T-cell (primary cell): ENCODE data around the gene LAYN. TPM values are rescaled to one million over a fixed set of nuclear protein-coding genes. Genes with fewer than 3 reads are reported as not detected.

Experiments used
- ATAC-seq, 4 experiments: fragments of 200-7000 bp in 3 of 4; fragments of 150-1000 bp in 1 of 4; cut with Tn5 transposase; replicated peaks in 1 of 4; 1 replicate in 3 of 4; 2 replicates in 1 of 4; pipeline ENCODE4 v1.10.0; 2021; ENCODE audit warnings: moderate library complexity in 3 of 4, mild to moderate bottlenecking in 2 of 4, moderate number of reproducible peaks in 1 of 4
- CTCF ChIA-PET, 2 donors: fragments of 300-600 bp; sonication (Branson Sonifier 250); formaldehyde crosslinking; loops; one replicate each; lab custom pipeline; 2022; ENCODE audit warnings: antibody characterized with exemption in 2 of 2; lab: Charles Lee
- POLR2A ChIA-PET, 2 donors: fragments of 300-600 bp; sonication (Branson Sonifier 250); formaldehyde crosslinking; loops; one replicate each; lab custom pipeline; 2022; ENCODE audit warnings: antibody characterized with exemption in 2 of 2; lab: Charles Lee
- DNase-seq, 35 experiments: peaks; one replicate each; pipeline versions ENCODE4 v3.0.0 to v3.0.0-alpha.2; 2013 to 2023
- H3K27ac ChIP-seq: one replicate; pipeline ENCODE4 v1.5.1; 2013; ENCODE audit warnings: low read length
- H3K27me3 ChIP-seq, 2 experiments: replicated peaks in 1 of 2; 1 replicate in 1 of 2; 2 replicates in 1 of 2; pipeline versions ENCODE4 v1.6.1 to v1.7.0; 2013; ENCODE audit warnings: low read length in 1 of 2, mixed read lengths in 1 of 2; ENCODE audit not compliant: control insufficient read depth in 2 of 2, insufficient read depth in 2 of 2; ENCODE audit errors: extremely low read depth in 1 of 2
- H3K36me3 ChIP-seq, 2 donors: 1 replicate in 1 of 2; 2 replicates in 1 of 2; pipeline versions ENCODE4 v1.6.1 to v1.7.0; 2013; ENCODE audit warnings: low read length in 1 of 2; ENCODE audit not compliant: control insufficient read depth in 2 of 2, insufficient read depth in 1 of 2; ENCODE audit errors: extremely low read depth in 1 of 2
- H3K4me1 ChIP-seq, 2 experiments: 1 replicate in 1 of 2; 2 replicates in 1 of 2; pipeline versions ENCODE4 v1.6.1 to v1.7.0; 2013; ENCODE audit warnings: low read length in 2 of 2, mixed read lengths in 1 of 2; ENCODE audit not compliant: insufficient read depth in 2 of 2, control insufficient read depth in 1 of 2; ENCODE audit errors: extremely low read depth in 1 of 2
- H3K4me3 ChIP-seq, 2 donors: 1 replicate in 1 of 2; 2 replicates in 1 of 2; pipeline versions ENCODE4 v1.5.1 to v1.7.0; 2013; ENCODE audit warnings: mild to moderate bottlenecking in 2 of 2, low read length in 1 of 2, moderate library complexity in 1 of 2; ENCODE audit not compliant: control insufficient read depth in 1 of 2; ENCODE audit errors: extremely low read depth in 1 of 2
- H3K9me3 ChIP-seq: 2 replicates; pipeline ENCODE4 v1.7.0; 2013
- H3K27ac Mint-ChIP-seq, 2 donors: one replicate each; pipeline ENCODE4 v1.8.0; 2020 to 2021; ENCODE audit warnings: mild to moderate bottlenecking in 2 of 2, mixed read lengths in 2 of 2
- H3K27me3 Mint-ChIP-seq, 2 donors: one replicate each; pipeline ENCODE4 v1.8.0; 2021 to 2022; ENCODE audit warnings: mixed read lengths in 2 of 2
- H3K36me3 Mint-ChIP-seq: one replicate; pipeline ENCODE4 v1.8.0; 2021; ENCODE audit warnings: mixed read lengths
- H3K4me1 Mint-ChIP-seq, 3 donors: one replicate each; pipeline ENCODE4 v1.8.0; 2020 to 2022; ENCODE audit warnings: mixed read lengths in 3 of 3, mild to moderate bottlenecking in 1 of 3
- H3K4me3 Mint-ChIP-seq, 3 donors: one replicate each; pipeline ENCODE4 v1.8.0; 2020 to 2022; ENCODE audit warnings: mild to moderate bottlenecking in 3 of 3, mixed read lengths in 3 of 3, moderate library complexity in 3 of 3
- H3K9me3 Mint-ChIP-seq, 3 donors: one replicate each; pipeline ENCODE4 v1.8.0; 2020 to 2022; ENCODE audit warnings: mixed read lengths in 3 of 3
- WGBS: methylation state at CpG from one replicate; pipeline ENCODE4 v1.1.5; 2013; ENCODE audit warnings: missing lambda C conversion rate; ENCODE audit not compliant: insufficient coverage; 5-methylcytosine and 5-hydroxymethylcytosine counted together
- total RNA-seq, 35 experiments: library from RNA in 6 of 35; stranded (reverse) in 6 of 35; fragments of 120-200 nt in 1 of 35; gene quantifications; one replicate each; pipeline versions ENCODE4 v1.2.1 to v1.2.4 and lab custom pipeline; 2013 to 2026

LAYN gene
- total RNA-seq, 5 donors from 2014 or later (not counting 1 experiment from before 2014, with no cell fraction given), result 1.0 to 3.5 (median 2.6) TPM

- H3K4me1 ChIP-seq, result no peaks in the 10 kb centered on the region
- H3K36me3 ChIP-seq, result no peaks in the 10 kb centered on the region
- H3K36me3 Mint-ChIP-seq, result no peaks in the 10 kb centered on the region
These were observed 21.3 kb downstream of the LAYN start for GRCh38 chr11:111561791-111562325.

GRCh38 chr11:111562692-111563389, 22.3 kb downstream of the LAYN start:
- H3K36me3 Mint-ChIP-seq, result no peaks in the 10 kb centered on the region
- no peaks in the 10 kb centered on the region for H3K4me1 Mint-ChIP-seq
- no peak for DNase-seq
- H3K27me3 Mint-ChIP-seq, result no peaks in the 10 kb centered on the region
- POLR2A ChIA-PET, result no interaction called here
- H3K9me3 ChIP-seq, result no peaks in the 10 kb centered on the region
- no peak overlapping the region for H3K4me3 Mint-ChIP-seq
- no CpG with 5 or more reads among the region's 10 CpGs for WGBS
- H3K4me3 ChIP-seq, result no peak overlapping the region
- no peak overlapping the region for H3K27ac ChIP-seq
- CTCF ChIA-PET, result interaction anchor here (0.6 to 1.3 kb wide), 5 partner anchors 12 to 466 kb away, joined by 3 to 4 read pairs (median 3); no protein-coding TSS in a partner anchor
- no peaks in the 10 kb centered on the region for H3K27me3 ChIP-seq
- no peak for ATAC-seq
- no peaks in the 10 kb centered on the region for H3K4me1 ChIP-seq
- no peak overlapping the region for H3K27ac Mint-ChIP-seq
- H3K36me3 ChIP-seq, result no peaks in the 10 kb centered on the region
- no peaks in the 10 kb centered on the region for H3K9me3 Mint-ChIP-seq

More at GRCh38 chr11:111561791-111562325, 21.3 kb downstream of the LAYN start:
- Mint-ChIP-seq H3K9me3 (peaks cover 0 to 2% (median 0%) of the 10 kb centered on the region in 3 donors), H3K4me3 (no peak overlapping the region), H3K27me3 (no peaks in the 10 kb centered on the region), H3K27ac (no peak overlapping the region), H3K4me1 (no peaks in the 10 kb centered on the region)
- H3K4me3 ChIP-seq, result no peak overlapping the region
- no peak for ATAC-seq
- ChIA-PET POLR2A (interaction anchor here in 1 of 2 donors (0.6 kb wide), 1 partner anchor 533 kb away, joined by 3 read pairs; no protein-coding TSS in a partner anchor), CTCF (interaction anchor here (0.6 kb wide), 3 partner anchors 60 to 467 kb away, joined by 3 to 4 read pairs (median 3); no protein-coding TSS in a partner anchor)
- WGBS, result 46% methylated on average over 3 of the region's 3 CpGs
- no peaks in the 10 kb centered on the region for H3K27me3 ChIP-seq
- H3K27ac ChIP-seq, result no peak overlapping the region
- no peak for DNase-seq
- no peaks in the 10 kb centered on the region for H3K9me3 ChIP-seq

GRCh38 chr11:111565114-111565720, 24.7 kb downstream of the LAYN start:
- Histone ChIP-seq H3K36me3 (no peaks in the 10 kb centered on the region), H3K9me3 (no peaks in the 10 kb centered on the region), H3K4me1 (no peaks in the 10 kb centered on the region), H3K27me3 (no peaks in the 10 kb centered on the region), H3K4me3 (no peak overlapping the region), H3K27ac (no peak overlapping the region)
- H3K9me3 Mint-ChIP-seq, result no peaks in the 10 kb centered on the region
- H3K27me3 Mint-ChIP-seq, result no peaks in the 10 kb centered on the region
- POLR2A ChIA-PET, result no interaction called here
- CTCF ChIA-PET, result interaction anchor here (0.6 to 1.8 kb wide), 4 partner anchors 213 to 278 kb away, joined by 3 to 5 read pairs (median 4); no protein-coding TSS in a partner anchor
- peak in 33 of 35 experiments; percentile 9 to 78 (median 45) for DNase-seq
- no peak overlapping the region for H3K4me3 Mint-ChIP-seq
- no peaks in the 10 kb centered on the region for H3K36me3 Mint-ChIP-seq
- peak in 2 of 4 experiments; percentile 36 to 48 for ATAC-seq
- no CpG with 5 or more reads among the region's 4 CpGs for WGBS
- no peak overlapping the region for H3K27ac Mint-ChIP-seq
- H3K4me1 Mint-ChIP-seq, result no peaks in the 10 kb centered on the region

GRCh38 chr11:111566324-111566723, 25.8 kb downstream of the LAYN start:
- Histone ChIP-seq H3K9me3 (no peaks in the 10 kb centered on the region), H3K36me3 (no peaks in the 10 kb centered on the region), H3K4me3 (no peak overlapping the region), H3K4me1 (no peaks in the 10 kb centered on the region), H3K27ac (no peak overlapping the region), H3K27me3 (no peaks in the 10 kb centered on the region)
- Mint-ChIP-seq H3K4me1 (no peaks in the 10 kb centered on the region), H3K36me3 (no peaks in the 10 kb centered on the region), H3K27me3 (peaks cover 1 to 7% of the 10 kb centered on the region in 2 donors), H3K4me3 (no peak overlapping the region), H3K9me3 (no peaks in the 10 kb centered on the region), H3K27ac (no peak overlapping the region)
- POLR2A ChIA-PET, result no interaction called here
- ATAC-seq (no peak), DNase-seq (no peak)
- WGBS, result no CpG with 5 or more reads among the region's 7 CpGs
- CTCF ChIA-PET, result interaction anchor here (0.6 to 1.8 kb wide), 8 partner anchors 12 to 290 kb away, joined by 3 to 7 read pairs (median 4); no protein-coding TSS in a partner anchor

GRCh38 chr11:111569476-111569875, 29.0 kb downstream of the LAYN start:
- no peak overlapping the region for H3K4me3 Mint-ChIP-seq
- H3K27me3 ChIP-seq, result peaks cover 0 to 2% of the 10 kb centered on the region in 2 experiments
- H3K4me3 ChIP-seq, result no peak overlapping the region
- H3K9me3 Mint-ChIP-seq, result no peaks in the 10 kb centered on the region
- peaks cover 8 to 12% of the 10 kb centered on the region in 2 donors for H3K27me3 Mint-ChIP-seq
- ATAC-seq (no peak), DNase-seq (no peak)
- no peaks in the 10 kb centered on the region for H3K36me3 ChIP-seq
- H3K27ac ChIP-seq, result no peak overlapping the region
- H3K4me1 Mint-ChIP-seq, result no peaks in the 10 kb centered on the region
- ChIA-PET CTCF (no interaction called here), POLR2A (no interaction called here)
- WGBS, result no CpG with 5 or more reads among the region's 4 CpGs
- no peaks in the 10 kb centered on the region for H3K4me1 ChIP-seq
- H3K27ac Mint-ChIP-seq, result no peak overlapping the region
- H3K36me3 Mint-ChIP-seq, result no peaks in the 10 kb centered on the region
- no peaks in the 10 kb centered on the region for H3K9me3 ChIP-seq

- WGBS, result no CpG with 5 or more reads among the region's 6 CpGs
- no peaks in the 10 kb centered on the region for H3K36me3 Mint-ChIP-seq
These were observed 30.3 kb downstream of the LAYN start for GRCh38 chr11:111570796-111571195.

More at GRCh38 chr11:111570796-111571195, 30.3 kb downstream of the LAYN start:
- H3K27me3 Mint-ChIP-seq, result peaks cover 8 to 12% of the 10 kb centered on the region in 2 donors
- Histone ChIP-seq H3K9me3 (no peaks in the 10 kb centered on the region), H3K36me3 (no peaks in the 10 kb centered on the region), H3K4me3 (no peak overlapping the region), H3K27me3 (peaks cover 0 to 2% of the 10 kb centered on the region in 2 experiments), H3K4me1 (no peaks in the 10 kb centered on the region), H3K27ac (no peak overlapping the region)
- ChIA-PET POLR2A (no interaction called here), CTCF (interaction anchor here in 1 of 2 donors (1.7 kb wide), 1 partner anchor 16 kb away, joined by 3 read pairs; no protein-coding TSS in a partner anchor)
- DNase-seq (no peak), ATAC-seq (no peak)
- no peak overlapping the region for H3K4me3 Mint-ChIP-seq
- no peaks in the 10 kb centered on the region for H3K9me3 Mint-ChIP-seq
- H3K27ac Mint-ChIP-seq, result no peak overlapping the region
- no peaks in the 10 kb centered on the region for H3K4me1 Mint-ChIP-seq
